Subcutaneous adipose tissue (tissue), 4 donors: ENCODE data around the gene RNF182. TPM values are rescaled to one million over a fixed set of nuclear protein-coding genes. Genes with fewer than 3 reads are reported as not detected.

Source experiments
- CTCF ChIP-seq: fragments of 450-650 bp; IDR thresholded peaks from one replicate; pipeline ENCODE4 v1.5.1; 2016; ENCODE audit warnings: low read depth, mild to moderate bottlenecking, control low read depth, antibody characterized with exemption, moderate library complexity
- total RNA-seq, 4 donors: library from RNA; depleted of rRNA; stranded (reverse); fragments of >200 nt; gene quantifications; one replicate each; pipeline ENCODE4 v1.1.0, GENCODE V29; 2016

RNF182 gene
- total RNA-seq, 4 donors from 2014 or later = 0.38 to 1.8 (median 1.1) TPM

- no peak for TF ChIP-seq CTCF
Observed at GRCh38 chr6:13911337-13911736, 13.4 kb upstream of the RNF182 start.

- TF ChIP-seq CTCF = no peak
Observed at GRCh38 chr6:13913226-13914001, 11.3 kb upstream of the RNF182 start.

GRCh38 chr6:13914351-13914750 is 10.4 kb upstream of the RNF182 start:
- no peak for TF ChIP-seq CTCF

- TF ChIP-seq CTCF = no peak
Observed at GRCh38 chr6:13915561-13916229, 9.1 kb upstream of the RNF182 start.

GRCh38 chr6:13916230-13916944 is 8.4 kb upstream of the RNF182 start:
- TF ChIP-seq CTCF = no peak

GRCh38 chr6:13917141-13917540 is 7.6 kb upstream of the RNF182 start:
- TF ChIP-seq CTCF = no peak

GRCh38 chr6:13918686-13919250 is 6.0 kb upstream of the RNF182 start:
- no peak for TF ChIP-seq CTCF
